ENCODE data around the gene LYSMD2.
A peak's percentile ranks its signal among the peaks of the same experiment; 100 is the strongest.

LYSMD2 gene

DNA sequence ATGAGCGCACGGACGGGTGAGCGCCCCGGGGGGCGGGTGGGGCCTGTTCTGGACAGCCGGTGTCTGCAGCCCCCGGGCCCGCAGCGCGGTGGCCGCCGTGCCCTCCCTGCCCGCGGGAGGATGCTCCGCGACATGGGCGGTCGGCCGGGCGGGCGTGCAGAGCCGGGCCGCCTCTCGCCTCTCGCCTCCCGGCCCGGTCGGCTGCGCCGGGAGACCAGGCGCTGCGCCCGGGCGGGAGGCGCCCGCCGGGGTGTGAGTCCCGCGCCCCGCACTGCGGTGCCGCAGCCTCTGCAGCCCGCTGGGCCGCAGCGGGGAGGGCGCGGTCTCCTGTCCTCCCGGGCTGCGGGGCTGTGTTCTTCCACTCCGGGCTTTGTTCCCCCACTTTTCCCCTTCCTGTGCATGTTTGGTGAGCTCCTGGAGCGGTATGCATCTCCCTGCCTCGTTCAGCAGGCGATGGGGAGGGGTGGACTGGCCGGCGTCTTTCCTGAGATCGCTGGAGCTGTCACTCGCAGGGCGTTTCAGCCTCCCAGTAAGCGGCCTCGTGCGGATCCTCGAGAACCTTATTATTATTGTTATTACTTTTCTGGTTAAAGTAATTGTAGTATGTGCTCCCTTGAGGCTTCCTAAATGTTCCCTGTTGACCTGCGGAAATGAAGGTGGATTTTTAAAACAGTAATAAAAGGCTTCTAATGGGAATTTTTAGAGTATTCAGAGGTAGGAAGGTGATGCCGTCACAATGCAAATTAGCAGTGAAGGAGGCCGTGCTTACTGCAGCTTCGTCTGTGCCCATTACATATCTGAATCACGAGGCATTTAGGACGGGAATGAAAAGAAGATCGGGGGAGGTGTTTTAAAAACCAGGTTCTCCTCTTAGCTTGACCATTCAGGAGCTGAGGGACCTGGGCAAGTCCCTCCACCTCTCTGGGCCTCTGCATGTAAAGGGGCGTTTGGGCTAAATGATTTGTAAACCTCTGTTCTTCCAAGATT lies 14.5 kb upstream of the LYSMD2 start:
- DNase-seq (ENCODE audit: low read depth), result no peak

DNA sequence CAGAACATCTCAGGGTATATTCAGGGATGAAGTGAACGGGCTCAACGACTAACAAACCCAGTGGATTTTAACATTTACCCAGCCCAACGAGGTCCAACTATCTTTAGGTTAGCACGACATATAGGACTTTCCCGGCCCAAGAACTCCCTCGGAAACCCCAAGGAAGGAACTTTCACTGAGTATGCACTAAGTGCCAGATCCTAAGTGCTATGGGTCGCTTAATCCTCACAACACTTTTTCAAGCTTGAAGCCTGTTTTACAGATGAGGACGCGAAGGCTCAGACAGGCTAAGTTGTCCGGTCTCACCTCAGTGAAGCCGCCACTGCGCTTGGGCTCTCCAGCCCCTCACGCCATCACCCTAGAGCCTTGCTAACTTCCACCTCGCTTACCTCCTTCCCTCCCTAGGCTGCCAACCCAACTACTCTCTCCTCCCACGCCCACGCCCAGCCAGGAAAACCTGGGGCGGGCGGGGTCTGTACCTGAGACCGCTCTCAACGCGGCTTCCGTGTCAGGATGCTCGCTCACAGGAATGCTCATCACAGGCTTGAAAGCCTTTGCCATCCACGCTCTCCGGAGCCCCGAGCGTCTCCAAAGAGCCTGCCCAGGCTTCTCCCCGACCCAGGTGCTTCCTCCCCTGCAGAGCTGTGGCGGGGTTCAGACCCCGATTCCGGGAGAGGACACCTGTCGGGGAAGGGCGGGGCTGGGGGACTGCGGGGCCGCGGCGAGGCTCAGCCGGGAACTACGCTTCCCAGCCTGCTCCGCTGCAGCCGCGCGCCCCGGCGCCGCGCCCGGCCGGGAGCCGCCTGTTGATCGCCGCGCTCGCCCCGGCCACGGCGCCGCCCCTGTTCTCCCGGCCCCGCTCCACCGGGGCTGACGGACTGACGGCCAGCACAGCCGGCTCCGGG lies 13.6 kb upstream of the LYSMD2 start, which contains the start of gene TMOD2:
TSS of gene TMOD2 (plus strand) at position 806 of the 905 bp plus-strand sequence. CDS start 14,845 bp downstream, outside the sequence.
- peak; percentile 32 for DNase-seq (ENCODE audit: low read depth)

DNA sequence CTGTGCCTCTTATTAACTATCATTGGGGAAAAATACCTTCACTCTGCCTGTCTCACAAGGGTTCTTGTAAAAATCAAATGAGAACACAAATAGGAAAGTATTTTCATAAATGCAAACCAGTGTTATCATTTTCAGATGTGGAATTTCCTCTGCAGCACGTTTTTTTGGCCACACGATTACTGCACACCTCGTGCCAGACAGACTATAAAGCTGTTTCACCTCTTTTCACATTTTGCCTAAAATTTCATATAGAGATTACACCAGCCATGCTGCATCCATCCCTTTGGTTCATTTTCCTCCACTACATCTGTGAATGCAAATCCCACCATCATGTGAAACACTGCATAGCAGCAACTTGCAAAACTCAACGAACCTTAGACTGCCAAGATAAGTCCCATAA lies 12.7 kb upstream of the LYSMD2 start:
- no peak for DNase-seq (ENCODE audit: low read depth)

DNA sequence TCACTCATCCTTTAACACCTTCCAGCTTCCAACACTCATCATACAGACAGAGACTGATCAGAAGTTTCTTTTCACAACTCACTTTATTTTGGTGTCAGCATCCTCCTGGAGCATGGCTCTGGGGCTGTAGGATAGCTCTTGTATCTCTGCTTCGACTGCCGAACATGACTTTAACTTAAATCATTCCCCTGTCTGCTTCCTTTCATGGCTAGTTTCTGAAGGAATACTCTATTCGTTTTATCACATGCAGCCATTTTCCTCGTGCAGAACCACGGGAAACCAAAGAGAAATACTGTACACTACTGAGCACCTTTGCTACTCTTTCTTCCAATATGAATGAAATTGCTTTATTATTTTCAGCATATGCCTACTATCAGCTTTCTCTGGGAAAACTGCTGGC lies 11.9 kb upstream of the LYSMD2 start:
- no peak for DNase-seq (ENCODE audit: low read depth)

DNA sequence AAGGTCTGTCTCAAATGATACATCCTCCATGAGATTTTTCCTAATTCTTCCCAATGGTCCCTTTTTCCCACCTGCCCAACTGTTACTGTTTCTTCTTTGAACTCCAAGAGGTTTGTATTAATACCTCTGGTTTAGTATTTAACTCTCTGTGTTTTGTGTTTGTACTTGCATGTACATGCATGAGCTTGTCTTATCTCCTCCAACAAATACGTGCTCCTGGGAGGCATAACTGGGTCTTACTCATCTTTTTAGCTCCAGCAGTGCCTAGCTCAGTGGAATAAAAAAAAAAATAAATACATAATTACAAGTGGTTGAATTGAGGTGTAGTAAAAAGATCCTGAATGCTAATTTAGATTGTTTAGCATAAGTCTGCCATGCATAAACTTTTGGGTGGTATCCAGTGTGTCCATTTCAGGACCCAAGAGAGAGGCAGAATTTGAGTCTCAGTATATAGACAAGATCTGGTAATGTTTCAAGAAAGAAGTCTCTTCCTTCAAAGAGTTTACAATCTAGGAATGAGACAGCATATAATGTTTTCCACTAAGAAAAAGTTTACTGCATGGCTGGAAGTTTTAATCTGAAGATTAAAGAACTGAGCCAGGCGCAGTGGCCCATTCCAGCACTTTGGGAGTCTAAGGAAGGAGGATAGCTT lies 1.7 kb upstream of the LYSMD2 start:
- no peak for DNase-seq (ENCODE audit: low read depth)

DNA sequence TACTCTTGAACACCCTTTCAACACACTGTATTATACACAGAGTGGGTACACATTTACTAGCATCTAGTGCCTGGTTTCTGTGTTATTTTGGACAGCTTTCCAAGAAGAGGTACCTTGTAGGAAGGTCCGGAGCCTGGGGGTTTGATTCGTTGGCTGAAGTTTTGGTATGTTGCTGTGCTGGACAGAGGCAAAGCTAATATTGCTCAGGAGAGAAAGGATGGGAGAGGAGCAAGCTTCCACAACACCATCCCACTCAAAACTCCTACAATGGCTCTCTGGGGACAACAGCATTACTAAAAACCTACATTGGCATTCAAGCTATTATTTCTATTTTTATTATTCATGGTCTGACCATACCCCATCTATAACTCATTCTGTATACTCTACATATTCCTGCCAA lies 1.1 kb upstream of the LYSMD2 start:
- no peak for DNase-seq (ENCODE audit: low read depth)

DNA sequence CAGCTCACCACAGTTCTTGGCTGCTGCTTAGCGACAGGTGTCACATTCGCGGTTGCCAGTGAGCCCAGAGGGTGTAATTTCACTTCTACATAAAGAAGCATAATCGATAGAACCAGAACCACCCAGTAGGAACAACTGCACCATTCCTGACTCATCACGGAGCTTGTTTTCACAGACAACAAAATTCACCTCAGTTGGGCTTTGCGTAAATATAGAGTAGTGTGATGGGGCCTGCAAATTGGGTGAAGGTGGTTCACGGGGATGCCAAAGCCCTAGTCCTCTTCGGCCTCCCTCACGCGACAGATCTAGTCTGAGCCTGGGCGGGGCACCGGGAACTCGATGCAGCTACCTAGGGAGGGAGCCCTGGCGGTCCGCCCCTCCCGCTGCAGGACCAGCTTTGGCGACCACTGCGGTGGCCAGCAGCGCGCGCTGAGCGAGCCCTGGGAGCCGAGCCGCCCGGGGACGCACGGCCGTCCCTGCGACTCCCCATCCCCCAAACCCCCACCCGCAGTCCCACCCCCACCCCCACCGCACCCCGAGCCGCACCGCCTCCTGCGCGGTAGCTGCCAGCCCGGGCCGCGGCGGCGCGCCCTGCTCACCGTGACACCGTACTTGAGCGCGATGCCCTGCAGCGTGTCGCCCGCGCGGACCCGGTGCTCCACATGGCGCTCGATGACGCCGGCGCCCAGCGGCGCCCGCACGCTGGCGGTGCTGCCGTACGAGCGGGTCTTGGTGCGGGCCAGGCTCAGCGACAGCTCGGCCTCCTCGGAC lies 519 bp downstream of the LYSMD2 start:
- DNase-seq (ENCODE audit: low read depth), result peak; percentile 43

DNA sequence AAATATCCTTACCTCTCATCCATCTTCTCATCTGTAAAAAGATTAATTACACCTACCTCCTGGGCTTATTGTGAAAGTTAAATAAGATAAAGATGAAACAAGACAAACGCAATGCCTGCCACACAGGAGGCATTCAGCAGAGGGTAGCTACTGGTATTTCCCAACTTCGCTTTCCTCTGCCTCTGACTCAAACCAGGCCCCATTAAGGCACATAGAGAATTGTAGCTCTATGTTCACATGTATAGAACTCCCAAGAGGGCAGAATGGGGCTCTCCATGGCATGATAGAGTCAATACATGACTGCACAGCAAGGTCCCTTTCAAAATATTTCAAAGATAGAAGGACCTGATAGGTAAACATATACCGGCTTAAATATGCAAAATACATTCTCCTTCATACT lies 1.4 kb downstream of the LYSMD2 start:
- no peak for DNase-seq (ENCODE audit: low read depth)

DNA sequence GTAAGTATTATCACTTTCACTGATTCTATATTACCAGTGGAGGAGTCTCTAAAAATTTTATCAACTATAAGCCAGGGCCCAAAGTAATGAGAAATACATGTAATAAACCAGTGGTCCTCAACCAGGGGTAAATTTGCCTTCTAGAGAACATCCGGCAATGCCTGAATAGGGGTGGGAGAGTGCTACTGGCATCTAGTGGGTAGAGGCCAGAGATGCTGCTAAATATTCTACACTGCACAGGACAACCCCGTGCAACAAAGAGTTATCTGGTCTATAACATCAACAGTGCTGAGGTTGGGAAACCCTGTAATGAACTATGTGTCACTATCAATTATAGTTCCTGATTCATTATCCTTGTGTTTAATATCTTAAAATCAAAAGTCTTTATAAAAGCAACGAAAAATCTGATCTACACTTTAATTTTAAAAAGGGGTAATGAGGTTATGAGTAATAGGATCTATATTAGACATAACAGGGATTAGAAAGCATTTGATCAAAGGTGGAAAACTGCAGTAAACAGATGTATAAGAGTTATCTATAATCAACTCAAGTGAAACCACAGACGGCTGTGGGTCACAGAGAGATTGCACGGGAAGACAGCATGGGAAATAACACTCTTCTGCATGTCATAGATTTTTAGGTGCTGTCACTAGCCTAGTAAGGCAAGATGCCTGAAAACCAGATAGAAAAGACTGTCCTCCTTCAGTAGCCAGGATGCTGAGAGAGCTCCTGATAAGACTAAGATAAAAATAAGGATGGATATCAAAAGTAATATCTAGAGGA lies 2.0 kb downstream of the LYSMD2 start:
- peak; percentile 2 for DNase-seq (ENCODE audit: low read depth)

DNA sequence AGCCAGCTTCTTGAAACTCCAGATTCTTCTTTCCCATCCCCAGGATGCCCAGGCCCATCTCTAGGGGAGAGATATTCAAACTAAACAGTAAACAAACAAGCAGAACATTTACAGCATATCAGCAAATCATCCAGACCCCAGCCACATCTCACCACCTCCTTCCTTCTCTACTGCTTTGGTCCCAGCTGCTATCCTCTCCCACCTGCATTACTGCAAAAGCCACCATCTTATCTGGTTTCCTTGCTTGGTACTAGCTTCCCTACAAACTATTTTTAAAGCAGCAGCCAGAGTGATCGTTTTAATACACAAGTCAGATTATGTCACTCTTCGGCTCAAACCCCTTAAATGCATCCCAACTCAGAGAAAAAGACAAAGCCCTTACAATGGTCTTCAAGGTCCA lies 4.8 kb downstream of the LYSMD2 start:
- DNase-seq (ENCODE audit: low read depth), result no peak

DNA sequence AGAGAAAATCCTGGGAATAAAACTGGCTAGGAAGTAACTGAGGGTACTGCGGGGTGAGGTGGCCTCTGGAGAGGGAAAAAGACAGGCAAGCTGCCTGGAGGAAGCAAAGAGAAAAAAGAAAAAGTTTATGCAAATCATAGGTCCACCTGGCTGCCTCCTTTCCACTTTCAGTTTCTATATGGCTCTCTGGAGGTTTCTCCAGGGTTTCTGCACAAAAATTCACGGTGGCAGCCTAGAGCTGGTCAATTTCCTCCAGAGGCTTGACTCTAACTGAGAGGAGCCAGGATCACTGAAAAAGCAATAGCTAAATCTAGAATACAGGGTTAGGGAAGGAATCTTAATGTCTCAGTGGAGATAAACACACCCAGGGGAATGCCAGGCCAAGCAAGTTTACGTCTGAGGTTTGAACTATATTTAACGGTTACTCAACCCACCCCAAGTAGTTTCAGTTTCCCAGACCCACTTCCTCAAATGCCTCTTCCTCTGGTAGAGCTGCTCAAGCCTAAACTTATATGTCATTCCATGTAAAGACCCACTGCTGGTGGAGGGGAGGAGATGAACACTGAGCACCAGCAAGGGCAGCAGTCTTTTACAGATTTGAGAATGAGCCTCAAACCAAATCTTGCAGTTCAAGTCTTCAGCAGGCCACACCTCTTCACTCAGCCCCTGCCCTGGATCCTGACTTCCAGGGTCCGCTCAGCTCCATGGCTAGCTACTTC lies 5.7 kb downstream of the LYSMD2 start:
- no peak for DNase-seq (ENCODE audit: low read depth)

DNA sequence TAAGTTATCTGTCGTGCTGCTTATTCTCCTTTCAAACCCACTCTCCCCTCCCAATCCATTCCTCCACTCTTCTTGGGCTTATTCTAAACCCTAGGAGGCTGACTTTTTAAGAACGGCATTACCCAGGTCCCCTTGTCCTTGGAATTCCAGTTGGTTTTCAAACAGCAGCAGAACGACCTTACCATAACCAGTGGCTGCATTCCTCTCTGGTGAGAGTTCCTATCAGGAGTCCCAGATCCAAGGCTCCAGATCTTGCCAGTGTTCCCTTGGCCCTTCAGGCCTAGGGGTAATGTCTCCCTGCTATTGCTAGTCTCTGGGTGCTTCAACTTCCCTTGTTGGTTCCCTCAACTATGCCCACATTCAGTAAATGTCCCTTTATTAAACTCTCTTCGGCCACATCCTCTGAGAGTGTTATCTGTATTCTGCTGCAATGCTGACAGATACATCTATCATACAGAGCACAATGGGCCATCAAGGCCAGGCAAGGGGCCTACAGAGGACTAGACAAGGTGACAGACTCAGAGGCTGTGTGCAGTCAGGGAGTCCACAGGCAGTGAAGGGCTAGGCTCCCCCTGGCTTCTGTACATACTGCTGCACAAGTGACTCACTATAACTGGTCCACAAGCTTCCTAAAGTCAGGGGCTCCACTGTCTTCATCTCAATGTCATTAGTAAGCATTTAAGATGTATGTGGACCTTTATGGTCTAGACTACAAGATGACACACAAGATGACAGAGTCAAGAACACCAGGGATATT lies 10.1 kb downstream of the LYSMD2 start:
- DNase-seq (ENCODE audit: low read depth), result no peak

DNA sequence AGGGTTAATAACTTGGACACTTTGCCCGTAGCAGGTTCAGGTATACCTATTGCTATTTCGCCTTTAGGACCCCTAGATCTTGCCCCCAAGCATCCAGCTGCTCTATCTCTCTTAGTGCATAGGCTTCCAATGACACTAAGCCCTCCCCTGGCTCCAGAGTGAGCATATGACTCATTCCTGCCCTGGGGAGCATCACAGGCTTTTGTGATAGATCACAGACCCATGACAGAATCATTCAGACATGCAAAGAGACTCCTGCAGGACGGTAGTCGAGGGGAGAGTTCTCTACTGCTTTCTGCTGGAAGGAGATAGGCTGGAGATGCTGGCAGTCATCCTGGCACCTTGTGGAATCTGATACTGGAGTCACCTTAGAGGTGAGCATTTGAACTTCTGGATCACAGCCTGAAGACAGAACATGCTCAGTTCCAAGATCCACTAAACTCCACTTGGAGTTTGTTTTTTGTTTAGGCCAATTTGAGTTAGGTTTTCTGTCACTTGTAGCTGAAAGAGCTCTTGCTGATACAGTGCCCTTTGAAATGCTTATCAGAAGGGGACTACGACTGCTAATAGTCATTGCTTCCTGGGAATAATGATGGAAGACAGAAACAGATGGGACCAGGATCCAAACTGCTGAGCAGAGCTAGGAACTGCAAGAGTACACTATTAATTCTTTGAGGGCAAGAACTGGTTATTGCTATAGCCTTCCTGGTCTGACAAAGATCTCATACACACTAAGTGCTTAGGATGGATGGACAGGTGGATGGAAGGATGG lies 11.0 kb downstream of the LYSMD2 start:
- peak; percentile 16 for DNase-seq (ENCODE audit: low read depth)

DNA sequence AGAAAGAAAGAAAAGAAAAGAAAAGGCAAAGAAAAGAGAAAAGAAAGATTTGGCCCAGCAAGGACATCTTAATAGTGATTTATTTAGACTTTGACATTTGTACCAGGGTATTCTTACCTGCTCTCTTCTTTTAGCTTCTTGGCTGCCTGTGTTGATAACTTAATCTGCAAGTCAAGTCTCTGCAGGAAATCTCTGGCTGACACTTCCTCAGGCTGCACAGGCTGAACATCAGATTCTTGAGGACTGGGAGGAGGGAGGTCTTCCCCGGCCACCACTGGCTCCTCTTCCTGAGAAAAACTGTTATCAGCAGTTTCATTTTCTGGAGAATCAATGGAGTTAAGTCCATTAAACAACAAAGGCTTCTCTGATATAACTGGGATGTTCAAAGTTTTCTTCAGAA lies 12.8 kb downstream of the LYSMD2 start:
- no peak for DNase-seq (ENCODE audit: low read depth)

DNA sequence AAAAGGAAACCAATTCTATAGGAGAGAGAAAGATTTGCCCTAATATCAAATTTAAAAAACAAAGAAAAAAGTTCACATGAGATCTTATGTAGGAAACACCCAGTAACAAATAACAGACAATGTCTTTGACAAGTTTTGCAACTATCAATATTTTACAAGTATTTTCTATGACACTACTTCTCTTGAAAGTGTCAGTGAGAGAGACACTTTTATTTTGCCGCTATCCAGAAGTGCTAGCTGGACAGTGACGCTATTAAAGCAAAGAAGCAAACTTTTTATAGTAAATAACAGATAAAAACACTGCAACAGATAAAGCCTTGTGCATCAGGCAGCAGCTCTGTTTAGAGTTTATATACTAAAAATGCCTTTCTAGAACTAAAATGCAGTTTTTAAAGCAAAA lies 13.3 kb downstream of the LYSMD2 start:
- DNase-seq (ENCODE audit: low read depth), result no peak

DNA sequence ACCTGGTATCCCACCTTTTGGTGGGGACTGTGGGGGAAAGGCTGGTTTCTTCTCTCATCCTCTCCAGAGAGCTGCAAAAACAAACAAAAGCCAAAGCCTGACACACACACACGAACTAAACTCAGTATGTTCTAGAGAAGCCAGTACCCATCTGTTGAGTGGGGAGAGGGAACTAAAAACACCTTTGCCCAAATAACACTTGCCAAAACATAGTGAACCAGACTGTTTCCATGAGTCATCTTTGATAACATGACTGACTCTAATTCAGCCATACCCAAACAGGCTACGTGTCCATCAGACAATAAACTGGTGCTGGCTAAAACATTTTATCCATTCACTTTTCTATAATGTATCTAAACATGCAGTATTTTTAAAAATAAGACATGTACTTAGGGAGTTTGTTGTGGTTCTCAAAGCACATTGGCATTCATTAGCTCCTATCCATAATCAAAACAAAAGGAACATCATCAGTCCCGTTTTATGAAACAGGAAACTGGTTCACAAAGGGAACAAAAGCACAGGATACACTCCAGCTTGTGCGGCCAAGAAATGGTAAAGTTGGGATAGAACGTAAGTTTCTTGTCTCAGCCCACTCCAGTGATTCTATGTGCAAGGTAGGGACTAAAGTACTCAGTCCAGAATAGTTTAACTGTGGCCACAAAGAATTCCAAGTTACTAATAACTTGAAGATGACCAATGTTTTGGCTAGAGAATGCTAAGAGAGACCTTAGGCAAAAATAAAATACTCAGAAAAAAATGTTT lies 16.1 kb downstream of the LYSMD2 start:
- no peak for DNase-seq (ENCODE audit: low read depth)

DNA sequence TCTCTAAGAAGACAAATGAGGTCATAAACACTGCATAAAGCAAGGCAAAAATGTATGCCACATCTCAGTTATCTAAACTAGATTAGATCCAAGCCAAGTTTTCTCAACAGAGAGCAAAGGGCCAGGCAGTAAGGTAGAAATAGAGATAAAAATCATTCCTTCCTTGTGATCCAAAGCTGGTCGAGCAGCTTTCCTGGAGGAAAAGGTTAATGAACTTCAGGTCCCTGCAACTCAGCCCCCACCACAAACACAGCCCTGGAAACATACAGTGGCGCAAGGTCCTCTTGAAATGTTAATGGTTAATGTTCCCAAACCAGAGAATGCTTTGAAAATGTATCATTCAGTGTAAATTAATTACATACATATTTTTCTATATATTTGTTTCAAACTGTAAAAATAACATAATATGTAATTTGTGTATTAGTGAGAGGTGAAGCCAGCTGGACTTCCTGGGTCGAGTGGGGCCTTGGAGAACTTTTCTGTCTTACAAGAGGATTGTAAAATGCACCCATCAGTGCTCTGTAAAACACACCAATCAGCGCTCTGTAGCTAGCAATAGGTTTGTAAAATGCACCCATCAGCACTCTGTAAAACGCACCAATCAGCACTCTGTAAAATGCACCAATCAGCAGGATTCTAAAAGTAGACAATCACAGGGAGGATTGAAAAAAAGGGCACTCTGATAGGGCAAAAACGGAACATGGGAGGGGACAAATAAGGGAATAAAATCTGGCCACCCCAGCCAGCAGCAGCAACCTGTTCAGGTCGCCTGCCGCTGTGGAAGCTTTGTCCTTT lies 17.1 kb downstream of the LYSMD2 start:
- DNase-seq (ENCODE audit: low read depth), result no peak
